H1 (cell line): Measurements from ENCODE around the gene HEATR9. TPM values are rescaled to one million over a fixed set of nuclear protein-coding genes. Genes with fewer than 3 reads are reported as not detected.

ENCODE experiments used
- CTCF ChIA-PET: fragments of 300-600 bp; sonication (Branson Sonifier 250); formaldehyde crosslinking; loops from one replicate; lab custom pipeline; 2021; ENCODE audit not compliant: partially characterized antibody; lab: Charles Lee
- POLR2A ChIA-PET: fragments of 300-600 bp; sonication (Branson Sonifier 250); formaldehyde crosslinking; loops from one replicate; lab custom pipeline; 2021; ENCODE audit warnings: inconsistent platforms; ENCODE audit not compliant: partially characterized antibody; lab: Charles Lee
- DNase-seq, 2 experiments: peaks; one replicate each; pipeline versions ENCODE4 v3.0.0 to v3.0.0-alpha.2; 2010 to 2022; ENCODE audit warnings: low spot score in 2 of 2, low read depth in 1 of 2, mixed read lengths in 1 of 2
- FAIRE-seq: peaks from 2 replicates; lab custom pipeline; 2011; peaks lifted over from hg19 to GRCh38; lab: Jason Lieb, UNC
- H2AFZ ChIP-seq: 2 replicates; pipeline ENCODE4 v1.8.1; 2012; ENCODE audit warnings: low read length, inconsistent platforms
- H2AK5ac ChIP-seq: 2 replicates; pipeline ENCODE4 v1.6.1; 2013; ENCODE audit warnings: low read depth, low read length
- H2BK120ac ChIP-seq: replicated peaks from 2 replicates; pipeline ENCODE3; 2013; ENCODE audit warnings: low read depth, low read length, inconsistent platforms
- H2BK12ac ChIP-seq: 2 replicates; pipeline ENCODE4 v1.6.1; 2013; ENCODE audit warnings: low read depth, low read length
- H2BK15ac ChIP-seq: 2 replicates; pipeline ENCODE4 v1.6.1; 2013; ENCODE audit warnings: low read length
- H2BK20ac ChIP-seq: 2 replicates; pipeline ENCODE4 v1.6.1; 2013; ENCODE audit warnings: low read length
- H2BK5ac ChIP-seq: 2 replicates; pipeline ENCODE4 v1.6.1; 2013; ENCODE audit warnings: low read depth, low read length
- H3K14ac ChIP-seq: 2 replicates; pipeline ENCODE4 v1.6.1; 2013; ENCODE audit warnings: inconsistent platforms; ENCODE audit not compliant: insufficient read length
- H3K18ac ChIP-seq: 2 replicates; pipeline ENCODE4 v1.6.1; 2013; ENCODE audit warnings: low read length; ENCODE audit errors: extremely low read depth
- H3K23ac ChIP-seq: 2 replicates; pipeline ENCODE4 v1.6.1; 2013; ENCODE audit warnings: inconsistent platforms; ENCODE audit not compliant: insufficient read length
- H3K23me2 ChIP-seq: 2 replicates; pipeline ENCODE4 v1.6.1; 2013; ENCODE audit warnings: low read depth, low read length
- H3K27ac ChIP-seq: 2 replicates; pipeline ENCODE4 v1.6.1; 2011; ENCODE audit warnings: low read depth, low read length, inconsistent platforms
- H3K27me3 ChIP-seq, 4 experiments: replicated peaks in 1 of 4; 1 replicate in 1 of 4; 2 replicates in 3 of 4; pipeline versions ENCODE4 v1.6.1 to v1.8.1; 2011 to 2013; ENCODE audit warnings: low read length in 3 of 4, mild to moderate bottlenecking in 3 of 4, inconsistent platforms in 2 of 4, mixed read lengths in 2 of 4, moderate library complexity in 1 of 4; ENCODE audit not compliant: control insufficient read depth in 3 of 4, insufficient read depth in 3 of 4; ENCODE audit errors: extremely low read depth in 1 of 4
- H3K36me3 ChIP-seq, 4 experiments: 2 replicates each; pipeline versions ENCODE4 v1.6.1 to v1.8.1; 2011 to 2013; ENCODE audit warnings: mild to moderate bottlenecking in 4 of 4, low read length in 3 of 4, moderate library complexity in 2 of 4, control low read depth in 1 of 4, inconsistent platforms in 1 of 4; ENCODE audit not compliant: insufficient read depth in 4 of 4, control insufficient read depth in 2 of 4
- H3K4ac ChIP-seq: replicated peaks from 2 replicates; pipeline ENCODE3; 2013; ENCODE audit warnings: low read length, low read depth, mixed read lengths, inconsistent platforms; ENCODE audit not compliant: insufficient read length
- H3K4me1 ChIP-seq, 4 experiments: replicated peaks in 1 of 4; 1 replicate in 1 of 4; 2 replicates in 3 of 4; pipeline versions ENCODE4 v1.6.1 to v1.8.1; 2011 to 2013; ENCODE audit warnings: low read length in 3 of 4, inconsistent platforms in 2 of 4, mixed read lengths in 1 of 4; ENCODE audit not compliant: insufficient read depth in 4 of 4, control insufficient read depth in 3 of 4
- H3K4me2 ChIP-seq, 2 experiments: 2 replicates each; pipeline versions ENCODE4 v1.6.1 to v1.8.1; 2011 to 2013; ENCODE audit warnings: low read depth in 2 of 2, low read length in 2 of 2, control low read depth in 1 of 2, inconsistent platforms in 1 of 2, mild to moderate bottlenecking in 1 of 2; ENCODE audit not compliant: insufficient read depth in 1 of 2
- H3K4me3 ChIP-seq, 4 experiments: fragments of 200-600, 300-600 bp in 1 of 4; sonication (generic), shearing (Covaris generic), sonication (Bioruptor Twin) in 1 of 4; 2 replicates each; pipeline versions ENCODE4 v1.5.1 to v1.8.1; 2011 to 2016; ENCODE audit warnings: low read length in 4 of 4, low read depth in 3 of 4, control low read depth in 2 of 4, inconsistent platforms in 2 of 4, mild to moderate bottlenecking in 2 of 4, mixed read lengths in 1 of 4, moderate library complexity in 1 of 4; ENCODE audit not compliant: insufficient read depth in 2 of 4; ENCODE audit errors: extremely low read depth in 1 of 4
- H3K56ac ChIP-seq: replicated peaks from 2 replicates; pipeline ENCODE3; 2013; ENCODE audit warnings: low read depth, mild to moderate bottlenecking, mixed read lengths, low read length, inconsistent platforms; ENCODE audit not compliant: insufficient read length
- H3K79me1 ChIP-seq: 2 replicates; pipeline ENCODE4 v1.6.1; 2013; ENCODE audit warnings: low read depth, low read length, control low read depth
- H3K79me2 ChIP-seq, 2 experiments: 2 replicates each; pipeline versions ENCODE4 v1.6.1 to v1.8.1; 2012 to 2013; ENCODE audit warnings: low read length in 2 of 2, mild to moderate bottlenecking in 2 of 2, inconsistent platforms in 1 of 2; ENCODE audit not compliant: insufficient read depth in 2 of 2, control insufficient read depth in 1 of 2
- H3K9ac ChIP-seq, 4 experiments: replicated peaks in 1 of 4; 1 replicate in 1 of 4; 2 replicates in 3 of 4; pipeline versions ENCODE4 v1.6.1 to v1.8.1; 2011 to 2013; ENCODE audit warnings: low read depth in 3 of 4, low read length in 3 of 4, control low read depth in 2 of 4, mild to moderate bottlenecking in 2 of 4, moderate library complexity in 2 of 4, inconsistent platforms in 1 of 4; ENCODE audit errors: extremely low read depth in 1 of 4
- H3K9me3 ChIP-seq, 2 experiments: 2 replicates each; pipeline versions ENCODE4 v1.6.1 to v1.8.1; 2012 to 2013; ENCODE audit warnings: mild to moderate bottlenecking in 2 of 2, moderate library complexity in 2 of 2, control low read depth in 1 of 2, inconsistent platforms in 1 of 2, low read depth in 1 of 2, low read length in 1 of 2, mixed read lengths in 1 of 2; ENCODE audit not compliant: insufficient read depth in 2 of 2
- H4K20me1 ChIP-seq, 2 experiments: replicated peaks in 1 of 2; 2 replicates each; pipeline versions ENCODE3 to v1.8.1; 2011 to 2013; ENCODE audit warnings: inconsistent platforms in 2 of 2, low read length in 2 of 2, mild to moderate bottlenecking in 1 of 2; ENCODE audit not compliant: insufficient read depth in 2 of 2, control insufficient read depth in 1 of 2
- H4K5ac ChIP-seq: 2 replicates; pipeline ENCODE4 v1.6.1; 2013; ENCODE audit warnings: low read length, low read depth, mixed read lengths, inconsistent platforms; ENCODE audit not compliant: insufficient read length
- H4K8ac ChIP-seq: 2 replicates; pipeline ENCODE4 v1.8.0; 2013; ENCODE audit warnings: mild to moderate bottlenecking, moderate library complexity, low read length, inconsistent platforms; ENCODE audit not compliant: insufficient read depth; ENCODE audit errors: extremely low read depth
- H4K91ac ChIP-seq: replicated peaks from 2 replicates; pipeline ENCODE3; 2013; ENCODE audit warnings: low read length, mixed read lengths, inconsistent platforms; ENCODE audit not compliant: insufficient read length
- BACH1 ChIP-seq: IDR thresholded peaks from 2 replicates; pipeline ENCODE4 v1.6.1; 2012; ENCODE audit warnings: low read length, improper control_type of control experiment
- EZH2 ChIP-seq: fragments of 200-600 bp; sonication (generic); IDR thresholded peaks from 2 replicates; pipeline ENCODE4 v1.7.1; 2012; ENCODE audit warnings: low read depth, mild to moderate bottlenecking, moderate library complexity, low read length, inconsistent platforms; ENCODE audit not compliant: severe bottlenecking
- HDAC2 ChIP-seq, 2 experiments: fragments of 300-600 bp in 1 of 2; sonication (generic) in 1 of 2; IDR thresholded peaks; 2 replicates each; pipeline ENCODE4 v1.6.1; 2011 to 2012; ENCODE audit warnings: low read depth in 2 of 2, low read length in 2 of 2, mild to moderate bottlenecking in 2 of 2, moderate library complexity in 2 of 2, borderline replicate concordance in 1 of 2, inconsistent platforms in 1 of 2
- JUND ChIP-seq: IDR thresholded peaks from 2 replicates; pipeline ENCODE4 v1.6.1; 2011; ENCODE audit warnings: mild to moderate bottlenecking, improper control_type of control experiment, low read length
- POU5F1 ChIP-seq: IDR thresholded peaks from 2 replicates; pipeline ENCODE4 v1.6.1; 2011; ENCODE audit warnings: low read depth, mild to moderate bottlenecking, low read length, moderate library complexity
- SUZ12 ChIP-seq: fragments of 200-600 bp; sonication (generic); IDR thresholded peaks from 2 replicates; pipeline ENCODE4 v1.6.1; 2012; ENCODE audit warnings: mild to moderate bottlenecking, inconsistent platforms, low read length, moderate library complexity, mixed read lengths
- TBP ChIP-seq: IDR thresholded peaks from 2 replicates; pipeline ENCODE4 v1.6.1; 2011; ENCODE audit warnings: low read depth, low read length, improper control_type of control experiment
- WGBS, 2 experiments: shearing (Covaris generic) in 1 of 2; methylation state at CpG; one replicate each; pipeline versions ENCODE4 v1.1.6 to v1.1.7; 2013 to 2015; ENCODE audit warnings: low lambda C conversion rate in 2 of 2, mixed read lengths in 2 of 2, inconsistent platforms in 1 of 2, low coverage in 1 of 2, missing lambda C conversion rate in 1 of 2; ENCODE audit not compliant: insufficient replicate concordance in 2 of 2, insufficient coverage in 1 of 2, insufficient read length in 1 of 2; ENCODE audit errors: extremely low coverage in 1 of 2, missing lambda C conversion rate in 1 of 2; 5-methylcytosine and 5-hydroxymethylcytosine counted together
- polyA plus RNA-seq, 7 experiments: library from polyadenylated mRNA; depleted of rRNA in 3 of 7; stranded (reverse) in 5 of 7; unstranded in 2 of 7; fragments of >200 nt in 5 of 7; fragments of 200-250 nt in 2 of 7; gene quantifications; 1 replicate in 5 of 7; 2 replicates in 1 of 7; 4 replicates in 1 of 7; pipeline versions ENCODE4 v1.2.1 to v1.2.3, GENCODE V29; 2011 to 2013; ENCODE audit warnings: missing spikeins in 2 of 7, mixed read lengths in 2 of 7
- total RNA-seq: library from RNA; stranded (reverse); fragmentation: NEBNext Ultra II Directional; extraction: Animal tissue kit (Norgen Biotek cat#: 25700); gene quantifications from 2 replicates; pipeline ENCODE4 v1.2.1, GENCODE V29; 2021
- TF ChIP-seq, protein P1 (sequence below), 3 experiments: IDR thresholded peaks; 1 replicate in 2 of 3; 2 replicates in 1 of 3; pipeline versions ENCODE4 v1.5.1 to v1.6.1; 2011; ENCODE audit warnings: low read length in 3 of 3, mild to moderate bottlenecking in 3 of 3, inconsistent platforms in 2 of 3, low read depth in 1 of 3, moderate library complexity in 1 of 3; ENCODE audit not compliant: insufficient read depth in 1 of 3; ENCODE audit errors: control extremely low read depth in 1 of 3
- TF ChIP-seq, protein P2 (sequence below): IDR thresholded peaks from 2 replicates; pipeline ENCODE4 v1.6.1; 2012; ENCODE audit warnings: inconsistent platforms

HEATR9 gene
- total and polyA plus RNA-seq, 2 of the 8 experiments (the other 6 are each of a cell fraction or from before 2014, with no cell fraction given): not detected

DNA sequence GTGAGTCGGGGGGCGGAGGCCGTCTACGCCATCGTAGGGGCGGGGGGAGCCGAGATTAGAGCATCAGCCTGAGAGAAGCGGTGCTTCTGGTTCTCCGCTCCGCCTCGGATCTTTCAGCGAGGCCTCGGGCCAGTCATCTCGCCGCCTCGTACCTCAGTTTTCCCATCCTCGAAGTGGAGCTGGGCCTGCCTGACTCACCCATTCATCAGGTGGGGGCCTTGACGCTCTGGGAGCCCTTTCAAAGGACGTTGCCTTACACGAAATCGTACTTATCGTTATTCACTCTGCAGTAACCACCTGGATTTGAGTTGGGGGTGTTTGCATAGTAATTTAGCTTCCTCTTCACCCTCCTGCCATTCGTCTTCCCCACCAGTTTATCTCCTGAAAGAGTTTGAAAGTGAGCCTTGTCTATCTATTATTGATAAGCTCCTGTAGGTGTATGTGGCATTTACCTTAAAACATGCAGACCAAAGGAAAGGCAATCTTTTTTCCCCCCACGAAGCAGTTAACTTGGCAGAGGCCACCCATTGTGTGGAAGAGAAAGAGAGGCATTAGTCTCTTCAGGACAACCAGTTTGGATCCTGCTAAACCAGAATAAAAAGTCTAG lies 58.7 kb downstream of the HEATR9 start:
- peak overlapping the region; percentile 91 to 98 (median 94) for H3K4me3 ChIP-seq
- CTCF ChIA-PET: interaction anchor here (0.7 to 6.6 kb wide), 8 partner anchors 10 to 150 kb away, joined by 3 to 107 read pairs (median 5); partner anchors contain the start of gene MMP28
- FAIRE-seq (no peak), DNase-seq (no peak)
- H3K4me2 ChIP-seq: peak overlapping the region; percentile 69 to 87
- peak overlapping the region; percentile 32 for H4K91ac ChIP-seq
- peak overlapping the region; percentile 91 to 97 (median 96) for H3K9ac ChIP-seq
- H2BK15ac ChIP-seq: peak overlapping the region; percentile 77; the same call in 1 of the 2 replicates
- peak overlapping the region; percentile 70 for H4K5ac ChIP-seq
- no peak overlapping the region for H3K56ac ChIP-seq
- no peak overlapping the region for H2AK5ac ChIP-seq
- no peaks in the 10 kb centered on the region for H3K9me3 ChIP-seq
- H3K18ac ChIP-seq: peak overlapping the region; percentile 95; the same call in 1 of the 2 replicates
- WGBS, 2 experiments: 1% methylated on average over 22 of the region's 24 CpGs; no CpG with 5 or more reads in 1 of the 2 experiments
- no peak overlapping the region for H2BK120ac ChIP-seq
- H4K20me1 ChIP-seq: peaks cover 10 to 15% of the 10 kb centered on the region in 2 experiments
- H2AFZ ChIP-seq: no peak overlapping the region
- H3K4ac ChIP-seq: peak overlapping the region; percentile 87
- peak overlapping the region; percentile 100; the same call in 1 of the 2 replicates for H4K8ac ChIP-seq
- peak overlapping the region; percentile 96 for H2BK5ac ChIP-seq
- no peaks in the 10 kb centered on the region for H3K79me1 ChIP-seq
- peak overlapping the region; percentile 99 for H3K27ac ChIP-seq
- POLR2A ChIA-PET: interaction anchor here (0.6 to 5.8 kb wide), 28 partner anchors 10 to 1734 kb away, joined by 3 to 62 read pairs (median 6); partner anchors contain the start of genes C17orf50, MMP28, PEX12 and RDM1
- H3K14ac ChIP-seq: no peak overlapping the region
- no peak overlapping the region for H2BK20ac ChIP-seq
- peaks cover 13% of the 10 kb centered on the region for H3K23me2 ChIP-seq
- H3K4me1 ChIP-seq: peaks cover 0 to 10% (median 0%) of the 10 kb centered on the region in 4 experiments; a peak in 3 of 7 replicates
- peaks cover 0 to 4% (median 0%) of the 10 kb centered on the region in 4 experiments; a peak in 1 of 8 replicates for H3K36me3 ChIP-seq
- H3K27me3 ChIP-seq: no peaks in the 10 kb centered on the region
- peaks cover 23 to 56% of the 10 kb centered on the region in 2 experiments for H3K79me2 ChIP-seq
- H2BK12ac ChIP-seq: no peak overlapping the region; the same call in 1 of the 2 replicates
- H3K23ac ChIP-seq: no peak overlapping the region
- TF ChIP-seq, protein P1, sequence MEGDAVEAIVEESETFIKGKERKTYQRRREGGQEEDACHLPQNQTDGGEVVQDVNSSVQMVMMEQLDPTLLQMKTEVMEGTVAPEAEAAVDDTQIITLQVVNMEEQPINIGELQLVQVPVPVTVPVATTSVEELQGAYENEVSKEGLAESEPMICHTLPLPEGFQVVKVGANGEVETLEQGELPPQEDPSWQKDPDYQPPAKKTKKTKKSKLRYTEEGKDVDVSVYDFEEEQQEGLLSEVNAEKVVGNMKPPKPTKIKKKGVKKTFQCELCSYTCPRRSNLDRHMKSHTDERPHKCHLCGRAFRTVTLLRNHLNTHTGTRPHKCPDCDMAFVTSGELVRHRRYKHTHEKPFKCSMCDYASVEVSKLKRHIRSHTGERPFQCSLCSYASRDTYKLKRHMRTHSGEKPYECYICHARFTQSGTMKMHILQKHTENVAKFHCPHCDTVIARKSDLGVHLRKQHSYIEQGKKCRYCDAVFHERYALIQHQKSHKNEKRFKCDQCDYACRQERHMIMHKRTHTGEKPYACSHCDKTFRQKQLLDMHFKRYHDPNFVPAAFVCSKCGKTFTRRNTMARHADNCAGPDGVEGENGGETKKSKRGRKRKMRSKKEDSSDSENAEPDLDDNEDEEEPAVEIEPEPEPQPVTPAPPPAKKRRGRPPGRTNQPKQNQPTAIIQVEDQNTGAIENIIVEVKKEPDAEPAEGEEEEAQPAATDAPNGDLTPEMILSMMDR (IDR thresholded peaks at IDR 0.05; ENCODE audit: control extremely low read depth in 1 of 3, insufficient read depth in 1 of 3, low read depth in 1 of 3, low read length in 3 of 3): no peak
- TF ChIP-seq EZH2: no peak
- TF ChIP-seq POU5F1: no peak
- no peak for TF ChIP-seq TBP
- TF ChIP-seq HDAC2 (IDR thresholded peaks at IDR 0.05; ENCODE audit: borderline replicate concordance in 1 of 2, low read depth in 2 of 2, low read length in 2 of 2): no peak
- TF ChIP-seq, protein P2, sequence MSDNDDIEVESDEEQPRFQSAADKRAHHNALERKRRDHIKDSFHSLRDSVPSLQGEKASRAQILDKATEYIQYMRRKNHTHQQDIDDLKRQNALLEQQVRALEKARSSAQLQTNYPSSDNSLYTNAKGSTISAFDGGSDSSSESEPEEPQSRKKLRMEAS: no peak
- TF ChIP-seq JUND: no peak
- TF ChIP-seq SUZ12: no peak
- TF ChIP-seq BACH1: no peak
